ENCODE measurements around the gene RPL7L1.

RPL7L1 gene

GRCh38 chr6:42929821-42930360 lies 50.5 kb downstream of the RPL7L1 start:
- peaks cover 79% of the 10 kb centered on the region for H3K4me1 Mint-ChIP-seq (ENCODE audit: low read depth)
- intact Hi-C loops (cut with micrococcal nuclease): loop anchor here (5.0 kb wide), 1 partner anchor 52 kb away; the partner anchor contains the start of gene PPP2R5D
- no peaks in the 10 kb centered on the region for H3K27me3 Mint-ChIP-seq
- peak overlapping the region; percentile 98 for H3K27ac Mint-ChIP-seq
- H3K36me3 Mint-ChIP-seq (ENCODE audit: low read depth): peaks cover 53% of the 10 kb centered on the region
- no peaks in the 10 kb centered on the region for H3K9me3 Mint-ChIP-seq
- H3K4me3 Mint-ChIP-seq: peak overlapping the region; percentile 96

DNA sequence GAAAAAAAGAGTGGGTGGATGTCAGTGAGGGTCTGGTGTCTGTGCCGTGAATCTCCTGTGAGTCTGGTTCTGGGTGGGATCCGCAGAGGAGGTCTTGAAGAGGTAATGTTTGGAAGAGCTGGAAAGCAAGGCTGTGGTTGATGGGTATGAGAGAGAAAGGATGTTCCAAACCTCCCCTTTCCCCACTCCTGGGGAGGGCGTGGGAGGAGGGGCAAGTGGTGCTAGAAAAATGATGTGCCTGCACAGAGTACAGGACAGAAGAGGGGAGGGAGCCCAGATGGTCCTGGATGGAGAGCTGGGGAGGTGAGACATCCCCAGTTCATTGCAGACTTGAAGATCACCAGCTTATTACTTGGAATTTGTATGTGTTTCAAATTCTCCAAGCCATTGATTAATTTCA lies 53.0 kb downstream of the RPL7L1 start:
- Mint-ChIP-seq H3K27me3 (no peaks in the 10 kb centered on the region), H3K4me1 (ENCODE audit: low read depth) (peaks cover 64% of the 10 kb centered on the region), H3K4me3 (peak overlapping the region; percentile 49), H3K27ac (peak overlapping the region; percentile 4), H3K36me3 (ENCODE audit: low read depth) (peaks cover 78% of the 10 kb centered on the region), H3K9me3 (no peaks in the 10 kb centered on the region)
- intact Hi-C loops (cut with micrococcal nuclease): loop anchor here (5.0 kb wide), 1 partner anchor 50 kb away; the partner anchor contains the start of gene PPP2R5D

DNA sequence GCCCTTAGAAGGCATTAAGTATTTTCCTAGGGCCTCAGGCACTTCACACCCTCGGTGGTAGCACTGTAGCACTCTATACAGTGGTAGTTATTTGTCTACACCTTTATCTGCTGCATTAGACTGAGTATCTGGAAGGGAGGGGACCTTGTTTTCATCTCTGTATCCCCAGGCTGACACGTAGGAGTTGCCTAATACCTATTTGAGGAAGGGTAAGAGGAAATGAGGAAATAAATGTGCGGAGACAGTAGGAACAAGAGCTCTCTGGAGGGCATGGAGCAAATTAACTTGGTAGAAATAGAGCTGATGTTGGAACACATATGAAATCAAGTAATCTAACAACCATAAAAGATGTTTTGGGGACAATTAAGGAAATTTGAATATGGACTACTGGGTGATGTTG lies 53.8 kb downstream of the RPL7L1 start:
- Mint-ChIP-seq H3K36me3 (ENCODE audit: low read depth) (peaks cover 86% of the 10 kb centered on the region), H3K4me1 (ENCODE audit: low read depth) (peaks cover 68% of the 10 kb centered on the region), H3K4me3 (peak overlapping the region; percentile 30), H3K9me3 (no peaks in the 10 kb centered on the region), H3K27ac (no peak overlapping the region), H3K27me3 (no peaks in the 10 kb centered on the region)
- intact Hi-C loops (cut with micrococcal nuclease): loop anchor here (5.0 kb wide), 1 partner anchor 49 kb away; the partner anchor contains the start of gene PPP2R5D

DNA sequence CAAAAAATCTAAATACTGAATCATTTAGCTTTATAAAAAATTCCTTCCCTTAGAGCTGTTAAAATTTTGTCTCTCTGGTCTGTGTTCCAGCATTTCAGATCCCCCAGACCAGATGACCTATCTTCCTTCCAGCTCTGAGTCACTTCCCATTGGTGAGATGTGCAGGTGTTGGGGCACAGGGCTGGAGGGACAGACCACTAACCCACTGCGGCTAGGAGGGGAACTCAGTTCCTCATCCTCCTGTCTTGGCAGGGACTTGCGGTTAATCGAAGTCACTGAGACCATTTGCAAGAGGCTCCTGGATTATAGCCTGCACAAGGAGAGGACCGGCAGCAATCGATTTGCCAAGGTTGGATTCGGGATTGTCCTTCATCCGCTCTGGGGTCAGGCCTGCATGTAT lies 55.9 kb downstream of the RPL7L1 start:
- peaks cover 65% of the 10 kb centered on the region for H3K4me1 Mint-ChIP-seq (ENCODE audit: low read depth)

GRCh38 chr6:42936398-42936797 lies 57.0 kb downstream of the RPL7L1 start:
- intact Hi-C loops (cut with micrococcal nuclease): no loop called here
- H3K27ac Mint-ChIP-seq: no peak overlapping the region
- H3K4me3 Mint-ChIP-seq: no peak overlapping the region
- peaks cover 100% of the 10 kb centered on the region for H3K36me3 Mint-ChIP-seq (ENCODE audit: low read depth)
- H3K27me3 Mint-ChIP-seq: no peaks in the 10 kb centered on the region
- H3K9me3 Mint-ChIP-seq: no peaks in the 10 kb centered on the region
- peaks cover 54% of the 10 kb centered on the region for H3K4me1 Mint-ChIP-seq (ENCODE audit: low read depth)

More for the DNA sequence above, 55.9 kb downstream of the RPL7L1 start:
- Mint-ChIP-seq H3K9me3 (no peaks in the 10 kb centered on the region), H3K27me3 (no peaks in the 10 kb centered on the region), H3K27ac (no peak overlapping the region), H3K36me3 (ENCODE audit: low read depth) (peaks cover 96% of the 10 kb centered on the region), H3K4me3 (no peak overlapping the region)
- intact Hi-C loops (cut with micrococcal nuclease): no loop called here

- Mint-ChIP-seq H3K27me3 (no peaks in the 10 kb centered on the region), H3K9me3 (no peaks in the 10 kb centered on the region), H3K4me3 (no peak overlapping the region), H3K36me3 (ENCODE audit: low read depth) (peaks cover 100% of the 10 kb centered on the region), H3K27ac (no peak overlapping the region), H3K4me1 (ENCODE audit: low read depth) (peaks cover 42% of the 10 kb centered on the region)
- intact Hi-C loops (cut with micrococcal nuclease): no loop called here
Measured at GRCh38 chr6:42937548-42938427, 58.4 kb downstream of the RPL7L1 start.

- Mint-ChIP-seq H3K4me1 (ENCODE audit: low read depth) (peaks cover 36% of the 10 kb centered on the region), H3K27ac (no peak overlapping the region), H3K36me3 (ENCODE audit: low read depth) (peaks cover 100% of the 10 kb centered on the region), H3K4me3 (no peak overlapping the region), H3K9me3 (no peaks in the 10 kb centered on the region), H3K27me3 (no peaks in the 10 kb centered on the region)
- intact Hi-C loops (cut with micrococcal nuclease): no loop called here
Measured at GRCh38 chr6:42938428-42938796, 59.0 kb downstream of the RPL7L1 start.

- H3K27me3 Mint-ChIP-seq: no peaks in the 10 kb centered on the region
- intact Hi-C loops (cut with micrococcal nuclease): no loop called here
- no peaks in the 10 kb centered on the region for H3K9me3 Mint-ChIP-seq
- H3K36me3 Mint-ChIP-seq (ENCODE audit: low read depth): peaks cover 100% of the 10 kb centered on the region
- peaks cover 28% of the 10 kb centered on the region for H3K4me1 Mint-ChIP-seq (ENCODE audit: low read depth)
- H3K27ac Mint-ChIP-seq: no peak overlapping the region
- H3K4me3 Mint-ChIP-seq: no peak overlapping the region
Measured at GRCh38 chr6:42938987-42939809, 59.8 kb downstream of the RPL7L1 start.

Measured in dendritic cell treated with granulocyte-macrophage colony-stimulating factor and Interleukin-4, amounts not matched to agents 40 ng/mL and 50 ng/mL, for 4 days (primary cell).